Stimulated activated memory B cell treated with anti-CD40 and anti-IgM and Interleukin-4, amounts not matched to agents 10 μg/mL and 1 μg/mL and 100 μg/mL, for 72 hours (primary cell): ENCODE measurements around the gene SLC66A2.

Source experiments
- ATAC-seq: fragments of 150-1000 bp; cut with Tn5 transposase; 2 replicates; pipeline ENCODE4 v1.10.0; 2021
- H3K27ac Mint-ChIP-seq: one replicate; pipeline ENCODE4 v1.8.0; 2022; ENCODE audit warnings: mild to moderate bottlenecking, mixed read lengths
- H3K27me3 Mint-ChIP-seq: one replicate; pipeline ENCODE4 v1.8.0; 2022; ENCODE audit warnings: mixed read lengths
- H3K36me3 Mint-ChIP-seq: one replicate; pipeline ENCODE4 v1.8.0; 2022; ENCODE audit warnings: mixed read lengths
- H3K4me1 Mint-ChIP-seq: one replicate; pipeline ENCODE4 v1.8.0; 2022; ENCODE audit warnings: mixed read lengths
- H3K4me3 Mint-ChIP-seq: one replicate; pipeline ENCODE4 v1.8.0; 2022; ENCODE audit warnings: mild to moderate bottlenecking, moderate library complexity, mixed read lengths
- H3K9me3 Mint-ChIP-seq: one replicate; pipeline ENCODE4 v1.8.0; 2022; ENCODE audit warnings: mixed read lengths

Gene SLC66A2

GRCh38 chr18:79915161-79916127 lies 36.0 kb downstream of the SLC66A2 start:
- peaks cover 36% of the 10 kb centered on the region for H3K4me1 Mint-ChIP-seq
- H3K27me3 Mint-ChIP-seq, result no peaks in the 10 kb centered on the region
- peak overlapping the region; percentile 55 for H3K27ac Mint-ChIP-seq
- H3K9me3 Mint-ChIP-seq, result no peaks in the 10 kb centered on the region
- H3K4me3 Mint-ChIP-seq, result no peak overlapping the region
- ATAC-seq, result peak; percentile 62
- peaks cover 64% of the 10 kb centered on the region for H3K36me3 Mint-ChIP-seq

GRCh38 chr18:79914614-79915160 lies 36.8 kb downstream of the SLC66A2 start:
- no peak for ATAC-seq

GRCh38 chr18:79912994-79913831 lies 38.2 kb downstream of the SLC66A2 start:
- Mint-ChIP-seq H3K9me3 (no peaks in the 10 kb centered on the region), H3K4me1 (peaks cover 36% of the 10 kb centered on the region), H3K27ac (no peak overlapping the region), H3K4me3 (no peak overlapping the region), H3K36me3 (peaks cover 76% of the 10 kb centered on the region), H3K27me3 (no peaks in the 10 kb centered on the region)
- ATAC-seq, result no peak

More at GRCh38 chr18:79914614-79915160, 36.8 kb downstream of the SLC66A2 start:
- Mint-ChIP-seq H3K4me1 (peaks cover 36% of the 10 kb centered on the region), H3K36me3 (peaks cover 72% of the 10 kb centered on the region), H3K4me3 (no peak overlapping the region), H3K27ac (peak overlapping the region; percentile 47), H3K9me3 (no peaks in the 10 kb centered on the region), H3K27me3 (no peaks in the 10 kb centered on the region)

GRCh38 chr18:79912409-79912991 lies 39.0 kb downstream of the SLC66A2 start:
- H3K4me1 Mint-ChIP-seq, result peaks cover 36% of the 10 kb centered on the region
- ATAC-seq, result no peak
- H3K9me3 Mint-ChIP-seq, result no peaks in the 10 kb centered on the region
- no peaks in the 10 kb centered on the region for H3K27me3 Mint-ChIP-seq
- peaks cover 76% of the 10 kb centered on the region for H3K36me3 Mint-ChIP-seq
- no peak overlapping the region for H3K4me3 Mint-ChIP-seq
- H3K27ac Mint-ChIP-seq, result no peak overlapping the region

- no peak for ATAC-seq
- no peak overlapping the region for H3K27ac Mint-ChIP-seq
- no peaks in the 10 kb centered on the region for H3K27me3 Mint-ChIP-seq
- H3K4me1 Mint-ChIP-seq, result peaks cover 36% of the 10 kb centered on the region
- H3K4me3 Mint-ChIP-seq, result no peak overlapping the region
- H3K9me3 Mint-ChIP-seq, result no peaks in the 10 kb centered on the region
- peaks cover 73% of the 10 kb centered on the region for H3K36me3 Mint-ChIP-seq
Measured at GRCh38 chr18:79911344-79912270, 39.8 kb downstream of the SLC66A2 start.

- H3K27ac Mint-ChIP-seq, result no peak overlapping the region
Measured at GRCh38 chr18:79910563-79911343, 40.7 kb downstream of the SLC66A2 start.

GRCh38 chr18:79906706-79907105 lies 44.7 kb downstream of the SLC66A2 start:
- Mint-ChIP-seq H3K27ac (no peak overlapping the region), H3K27me3 (no peaks in the 10 kb centered on the region), H3K4me1 (no peaks in the 10 kb centered on the region), H3K36me3 (peaks cover 54% of the 10 kb centered on the region), H3K4me3 (no peak overlapping the region), H3K9me3 (peaks cover 1% of the 10 kb centered on the region)
- ATAC-seq, result no peak

More at GRCh38 chr18:79910563-79911343, 40.7 kb downstream of the SLC66A2 start:
- no peaks in the 10 kb centered on the region for H3K9me3 Mint-ChIP-seq
- ATAC-seq, result no peak
- H3K27me3 Mint-ChIP-seq, result no peaks in the 10 kb centered on the region
- peaks cover 65% of the 10 kb centered on the region for H3K36me3 Mint-ChIP-seq
- H3K4me1 Mint-ChIP-seq, result peaks cover 28% of the 10 kb centered on the region
- no peak overlapping the region for H3K4me3 Mint-ChIP-seq

GRCh38 chr18:79905993-79906392 lies 45.5 kb downstream of the SLC66A2 start:
- H3K9me3 Mint-ChIP-seq, result peaks cover 3% of the 10 kb centered on the region
- peaks cover 58% of the 10 kb centered on the region for H3K36me3 Mint-ChIP-seq

GRCh38 chr18:79905389-79905911 lies 46.0 kb downstream of the SLC66A2 start:
- no peaks in the 10 kb centered on the region for H3K27me3 Mint-ChIP-seq

More at GRCh38 chr18:79905993-79906392, 45.5 kb downstream of the SLC66A2 start:
- Mint-ChIP-seq H3K27ac (no peak overlapping the region), H3K27me3 (no peaks in the 10 kb centered on the region), H3K4me3 (no peak overlapping the region), H3K4me1 (no peaks in the 10 kb centered on the region)
- no peak for ATAC-seq

GRCh38 chr18:79904357-79905147 lies 46.9 kb downstream of the SLC66A2 start:
- H3K27me3 Mint-ChIP-seq, result no peaks in the 10 kb centered on the region
- H3K4me3 Mint-ChIP-seq, result no peak overlapping the region
- peaks cover 3% of the 10 kb centered on the region for H3K9me3 Mint-ChIP-seq
- no peaks in the 10 kb centered on the region for H3K4me1 Mint-ChIP-seq
- H3K27ac Mint-ChIP-seq, result no peak overlapping the region
- no peak for ATAC-seq
- H3K36me3 Mint-ChIP-seq, result peaks cover 56% of the 10 kb centered on the region

More at GRCh38 chr18:79905389-79905911, 46.0 kb downstream of the SLC66A2 start:
- Mint-ChIP-seq H3K4me3 (no peak overlapping the region), H3K36me3 (peaks cover 58% of the 10 kb centered on the region), H3K4me1 (no peaks in the 10 kb centered on the region), H3K9me3 (peaks cover 3% of the 10 kb centered on the region), H3K27ac (no peak overlapping the region)
- ATAC-seq, result no peak

- peaks cover 3% of the 10 kb centered on the region for H3K9me3 Mint-ChIP-seq
- peak; percentile 31 for ATAC-seq
- H3K4me1 Mint-ChIP-seq, result no peaks in the 10 kb centered on the region
- no peak overlapping the region for H3K4me3 Mint-ChIP-seq
- no peak overlapping the region for H3K27ac Mint-ChIP-seq
- H3K36me3 Mint-ChIP-seq, result peaks cover 49% of the 10 kb centered on the region
- H3K27me3 Mint-ChIP-seq, result no peaks in the 10 kb centered on the region
Measured at GRCh38 chr18:79903787-79904356, 47.6 kb downstream of the SLC66A2 start.

- Mint-ChIP-seq H3K9me3 (peaks cover 3% of the 10 kb centered on the region), H3K4me1 (no peaks in the 10 kb centered on the region), H3K27me3 (no peaks in the 10 kb centered on the region), H3K4me3 (no peak overlapping the region), H3K36me3 (peaks cover 42% of the 10 kb centered on the region), H3K27ac (no peak overlapping the region)
- ATAC-seq, result no peak
Measured at GRCh38 chr18:79903071-79903635, 48.3 kb downstream of the SLC66A2 start.
